NK-92 (cell line): ENCODE data around the gene COL25A1.

Experiments
- DNase-seq: peaks from one replicate; lab custom pipeline; 2025; ENCODE audit not compliant: unreplicated experiment; lab: John Stamatoyannopoulos, UW

Gene COL25A1

DNA sequence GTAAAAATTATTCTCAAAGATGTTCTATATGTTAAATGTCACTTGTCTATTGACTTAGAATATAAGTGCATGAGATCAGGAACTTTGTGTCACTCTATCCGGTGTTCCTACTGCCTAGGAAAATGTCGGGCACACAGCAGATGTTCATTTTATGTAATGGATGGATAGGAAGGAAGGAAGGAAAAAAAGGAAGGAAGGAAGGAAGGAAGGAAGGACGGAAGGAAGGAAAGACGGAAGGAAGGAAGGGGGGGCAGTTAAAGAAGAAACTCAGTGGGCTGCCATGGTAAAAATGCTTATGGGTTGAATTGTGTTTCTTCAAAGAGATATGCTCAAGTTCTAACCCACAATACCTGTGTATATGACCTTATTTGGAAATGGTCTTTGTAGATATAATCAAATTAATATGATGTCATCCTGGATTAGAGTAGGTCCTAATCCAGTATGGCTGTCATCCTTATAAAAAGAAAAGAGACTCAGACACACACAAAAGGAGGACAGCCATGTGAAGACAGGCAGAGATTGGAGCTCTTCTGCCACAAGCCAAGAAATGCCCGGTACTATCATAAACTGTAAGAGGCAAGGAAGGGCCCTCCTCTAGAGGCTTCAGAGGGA, 86.3 kb downstream of the COL25A1 start:
- DNase-seq = no peak

DNA sequence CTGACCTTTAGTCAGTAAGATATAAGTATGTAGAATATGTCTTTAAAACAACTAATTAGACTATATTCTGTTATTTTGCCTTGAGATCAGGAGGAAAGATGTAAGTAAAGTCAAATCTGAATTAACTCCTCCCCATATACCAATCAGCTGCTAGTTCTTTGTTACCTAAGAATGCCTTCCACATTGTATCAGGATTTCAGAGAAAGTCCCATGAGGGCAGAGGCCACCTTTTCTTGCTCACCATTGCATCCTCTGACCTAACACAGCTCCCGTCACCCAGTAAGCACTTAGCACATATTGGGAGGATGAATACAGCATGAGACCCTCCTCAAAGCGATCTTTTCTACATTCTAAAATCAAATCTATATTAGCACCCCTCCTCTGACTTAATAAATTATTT, 87.0 kb downstream of the COL25A1 start:
- no peak for DNase-seq

DNA sequence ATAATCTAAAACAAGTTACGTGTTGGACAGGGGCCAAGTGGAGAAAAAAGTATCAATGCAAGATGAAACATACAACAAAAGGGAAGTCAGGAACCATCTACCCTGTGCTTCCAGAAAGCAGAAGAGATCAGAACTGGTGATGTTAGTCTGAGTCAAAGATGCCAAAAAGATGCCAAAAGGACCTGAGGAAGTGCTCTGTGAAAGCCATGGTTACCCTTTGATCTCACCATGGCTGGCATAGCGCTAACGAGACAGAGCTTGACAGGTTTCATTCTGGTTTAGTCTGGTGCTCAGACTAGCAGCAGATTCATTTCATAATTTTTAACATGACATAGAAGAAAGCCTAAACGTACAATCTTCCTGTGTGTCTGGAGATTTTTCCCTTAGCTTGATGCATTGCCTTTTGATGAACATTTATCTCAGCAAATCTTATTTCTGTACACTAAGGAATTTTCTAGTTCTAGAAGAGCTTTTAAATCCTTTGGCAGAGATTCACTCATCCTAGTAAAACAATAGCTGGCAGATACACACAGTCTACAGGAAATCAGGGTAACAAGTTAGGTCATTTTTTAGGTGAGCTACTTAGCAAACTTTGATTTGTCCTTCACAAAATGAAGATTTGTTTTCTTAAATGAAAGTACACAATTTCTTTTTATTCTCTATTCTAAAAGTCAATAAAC, 87.7 kb downstream of the COL25A1 start:
- DNase-seq = no peak

DNA sequence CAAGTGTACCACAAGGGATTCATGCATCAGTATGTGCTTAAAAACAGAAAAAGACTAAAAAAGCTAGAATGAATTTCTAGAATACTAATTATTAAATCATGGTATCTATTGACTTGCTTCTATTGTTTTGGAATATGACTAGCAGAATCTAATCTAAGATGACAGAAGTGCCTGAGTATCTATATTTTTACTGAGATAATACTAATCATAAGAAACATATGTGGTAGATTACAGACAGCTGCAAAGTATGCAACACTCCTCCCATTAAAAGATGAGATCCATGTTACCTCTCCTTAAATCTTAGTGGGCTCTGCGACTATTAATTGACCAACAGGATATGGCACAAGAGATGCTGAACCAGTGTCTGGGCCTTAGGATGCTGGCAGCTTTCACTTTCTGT, 89.4 kb downstream of the COL25A1 start:
- no peak for DNase-seq

DNA sequence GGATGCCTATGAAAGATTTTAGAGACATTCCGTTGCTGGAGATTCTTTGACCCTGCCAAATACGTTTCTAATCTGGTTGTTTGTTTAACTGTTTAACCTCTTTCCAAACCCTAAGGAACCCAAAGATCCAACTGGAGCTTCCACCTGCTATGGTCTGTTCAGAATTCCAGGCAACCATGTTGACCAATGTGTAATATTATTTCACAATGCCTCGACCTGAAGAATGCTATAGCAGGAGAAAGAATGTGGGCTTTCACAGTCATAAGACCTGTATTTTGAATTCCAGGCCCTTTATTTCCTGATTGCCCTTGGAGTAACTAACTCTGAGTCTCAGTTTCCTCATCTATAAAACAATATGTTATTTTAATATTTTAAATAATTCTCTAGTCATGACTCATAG, 90.8 kb downstream of the COL25A1 start:
- DNase-seq = no peak

DNA sequence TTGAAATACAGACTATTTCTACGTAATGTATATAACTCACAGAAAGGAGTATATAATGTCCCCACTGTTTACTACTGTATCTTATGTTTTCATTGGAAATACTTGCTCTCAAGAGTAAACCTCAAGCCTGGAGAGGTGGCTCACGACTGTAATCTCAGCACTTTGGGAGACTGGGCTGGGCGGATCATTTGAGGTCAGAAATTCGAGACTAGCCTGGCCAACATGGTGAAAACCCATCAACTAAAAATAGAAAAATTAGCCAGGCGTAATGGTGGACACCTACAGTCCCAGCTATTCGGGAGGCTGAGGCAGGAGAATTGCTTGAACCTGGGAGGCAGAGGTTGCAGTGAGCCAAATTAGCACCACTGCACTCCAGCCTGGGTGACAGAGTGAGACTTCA, 92.8 kb downstream of the COL25A1 start:
- no peak for DNase-seq

DNA sequence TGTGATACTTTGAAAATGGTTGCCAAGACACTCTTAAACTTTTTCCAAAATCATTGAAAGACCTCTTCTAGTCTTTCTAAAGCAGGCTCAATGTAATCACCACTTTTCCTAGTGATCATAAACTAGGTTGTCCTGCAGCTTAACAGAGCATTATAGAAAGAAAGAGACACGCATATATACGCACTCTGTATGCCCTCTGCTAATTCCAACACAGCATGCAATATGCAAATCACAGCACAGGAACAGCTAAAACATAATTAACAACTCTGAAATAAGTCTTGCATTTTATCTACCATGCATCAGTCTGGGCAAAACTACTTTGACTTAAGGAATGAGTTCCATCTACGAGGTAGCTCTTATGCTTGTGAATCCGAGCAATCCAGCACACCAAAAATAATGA, 94.6 kb downstream of the COL25A1 start:
- DNase-seq = no peak

DNA sequence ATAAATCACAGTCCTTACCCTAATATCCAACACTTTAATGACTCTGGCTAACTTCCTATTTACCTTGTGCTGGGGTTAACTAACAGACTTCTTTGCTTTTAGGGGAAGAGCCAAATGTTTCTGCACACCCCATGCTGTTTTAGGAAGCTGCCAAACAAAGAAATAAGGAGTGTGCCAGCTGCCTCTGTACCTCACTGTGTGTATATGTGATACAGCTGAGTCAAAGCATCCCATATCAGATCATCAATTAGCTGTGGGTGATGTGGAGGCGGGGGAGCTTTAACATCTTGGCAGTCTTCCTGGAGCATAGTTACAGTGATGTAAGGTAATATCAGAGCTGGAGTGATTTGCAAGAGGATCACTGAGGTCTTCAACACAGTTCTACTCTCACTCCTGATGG, 95.4 kb downstream of the COL25A1 start:
- no peak for DNase-seq

DNA sequence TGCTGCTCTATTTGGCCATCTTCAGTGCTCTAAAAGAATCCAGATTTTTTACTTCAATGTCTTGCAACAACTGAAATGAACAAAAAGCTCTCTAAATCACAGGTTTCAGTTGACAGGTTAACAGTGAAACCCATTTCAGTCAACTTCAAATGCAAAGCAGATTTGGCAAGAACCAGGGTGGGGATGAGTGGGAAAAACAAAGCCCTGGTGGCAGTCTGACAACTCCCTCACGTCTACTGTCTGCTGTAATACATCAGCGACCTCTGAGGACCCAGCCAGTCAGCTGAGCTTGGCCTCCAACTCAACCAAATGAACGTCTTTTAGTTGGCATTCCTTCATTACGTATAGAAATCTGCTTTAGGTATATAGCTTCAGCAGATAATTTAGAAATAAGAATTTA, 95.8 kb downstream of the COL25A1 start:
- DNase-seq = no peak

DNA sequence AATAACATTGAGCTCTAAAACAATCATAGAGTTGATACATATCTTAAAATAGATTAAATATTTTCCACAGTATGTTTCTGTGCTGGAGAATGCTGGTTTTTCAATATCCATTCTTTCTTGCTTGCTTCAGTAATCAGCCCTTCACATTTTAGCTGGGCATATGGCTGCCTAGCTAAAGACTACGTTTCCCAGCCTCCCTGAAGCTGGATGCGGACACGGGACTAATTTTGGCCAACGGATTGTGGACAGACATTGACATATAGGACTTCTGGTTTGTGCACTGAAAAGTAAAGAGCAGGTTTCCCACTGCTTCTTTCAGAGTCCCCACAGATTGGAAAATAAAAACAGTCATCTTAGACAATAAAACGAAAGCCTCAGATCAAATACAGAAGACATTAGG, 97.3 kb downstream of the COL25A1 start:
- no peak for DNase-seq

DNA sequence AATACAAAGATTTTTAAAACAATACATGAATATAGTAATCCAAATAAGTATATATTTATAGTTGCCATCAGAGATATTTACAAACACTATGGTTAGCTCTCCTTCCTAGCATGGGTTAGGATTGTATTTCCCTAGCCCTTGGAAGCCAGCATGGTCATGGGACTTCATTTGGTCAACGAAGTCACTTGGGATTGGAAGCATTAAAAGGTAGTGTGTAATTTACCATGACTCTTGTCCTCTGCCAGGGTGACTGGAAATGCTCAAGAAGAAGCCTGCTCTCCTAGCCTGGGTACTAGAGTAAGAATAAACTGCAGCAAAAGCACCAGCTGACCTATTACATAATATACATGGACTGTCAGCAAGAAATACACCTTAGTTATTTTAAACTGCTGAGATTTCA, 102.9 kb downstream of the COL25A1 start:
- DNase-seq = no peak

DNA sequence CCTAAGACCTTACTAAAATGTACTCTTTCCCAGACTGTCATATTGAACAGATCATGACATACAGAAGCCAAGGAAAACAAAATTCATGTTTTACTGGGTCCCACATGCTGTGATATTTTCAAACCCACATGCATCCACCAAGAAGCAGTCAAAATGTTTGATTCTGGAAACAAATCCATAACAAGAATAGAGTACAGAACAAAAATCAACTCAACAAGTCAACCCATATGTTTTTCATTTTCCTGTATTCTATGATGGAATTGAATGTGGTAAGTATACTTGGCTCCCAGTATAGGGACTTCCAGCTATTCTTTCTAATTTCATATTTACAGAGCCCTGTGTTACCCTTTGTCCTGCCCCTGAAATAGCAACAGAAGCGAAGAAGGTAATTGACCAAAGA, 106.8 kb downstream of the COL25A1 start:
- DNase-seq = no peak

DNA sequence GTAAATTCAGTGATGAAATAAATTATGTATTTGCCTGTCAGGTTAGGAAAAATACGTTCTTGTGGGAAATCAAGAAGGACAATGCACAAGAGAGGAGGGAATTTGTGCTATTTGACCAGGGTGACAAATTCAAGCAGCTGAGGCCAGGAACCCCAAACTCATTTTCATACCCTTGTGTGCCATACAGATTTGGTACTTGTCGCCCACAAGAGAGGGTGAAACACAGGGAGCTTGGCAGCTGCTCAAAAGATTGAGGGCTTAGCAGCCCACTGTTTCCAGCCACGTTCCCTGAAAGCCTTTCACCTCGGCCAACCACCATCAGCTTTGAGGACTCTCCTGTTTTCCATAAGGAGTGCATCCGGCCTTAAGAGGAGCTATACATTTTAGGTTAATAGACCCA, 111.2 kb downstream of the COL25A1 start:
- DNase-seq = no peak

DNA sequence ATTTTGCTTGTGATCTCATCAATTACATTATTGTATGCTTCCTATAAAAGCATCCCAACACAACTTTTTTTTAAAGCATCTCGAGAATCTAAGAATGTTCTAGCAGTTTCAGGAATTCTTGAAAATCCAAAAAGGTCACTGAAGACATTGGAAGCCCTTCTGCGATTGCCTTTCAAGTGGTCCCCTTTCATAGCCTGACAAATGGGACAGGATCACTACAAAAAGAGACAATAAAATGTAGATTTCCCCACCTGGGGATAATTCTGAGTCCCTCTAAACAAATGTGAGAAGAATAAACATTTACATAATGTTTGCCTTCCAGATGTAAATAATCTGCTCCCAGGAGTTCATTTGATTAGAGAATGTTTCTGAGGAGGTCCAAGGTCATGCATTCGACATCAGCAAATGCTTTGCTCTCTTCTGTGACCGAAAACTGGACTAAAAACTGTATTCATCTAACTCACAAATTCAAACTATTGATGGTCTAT, 116.0 kb downstream of the COL25A1 start:
- no peak for DNase-seq

DNA sequence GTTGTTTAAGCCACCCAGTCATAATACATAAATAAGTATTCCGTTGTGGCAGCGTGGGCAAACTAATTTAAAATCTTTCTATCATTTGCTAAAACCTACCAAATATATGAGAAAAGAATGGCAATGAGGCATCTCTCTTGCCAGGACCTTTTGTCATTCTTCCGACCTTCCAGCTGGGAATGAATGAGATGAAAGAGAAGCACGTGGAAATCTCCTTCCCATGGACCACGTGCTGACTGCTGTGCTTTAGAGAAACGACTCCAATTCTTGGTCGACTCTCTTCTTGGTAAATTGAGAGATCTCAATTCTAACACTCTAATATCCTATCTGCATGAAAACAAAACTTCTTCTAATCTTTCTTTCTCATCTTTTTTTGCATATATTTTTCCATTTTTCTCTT, 116.5 kb downstream of the COL25A1 start:
- DNase-seq = no peak

DNA sequence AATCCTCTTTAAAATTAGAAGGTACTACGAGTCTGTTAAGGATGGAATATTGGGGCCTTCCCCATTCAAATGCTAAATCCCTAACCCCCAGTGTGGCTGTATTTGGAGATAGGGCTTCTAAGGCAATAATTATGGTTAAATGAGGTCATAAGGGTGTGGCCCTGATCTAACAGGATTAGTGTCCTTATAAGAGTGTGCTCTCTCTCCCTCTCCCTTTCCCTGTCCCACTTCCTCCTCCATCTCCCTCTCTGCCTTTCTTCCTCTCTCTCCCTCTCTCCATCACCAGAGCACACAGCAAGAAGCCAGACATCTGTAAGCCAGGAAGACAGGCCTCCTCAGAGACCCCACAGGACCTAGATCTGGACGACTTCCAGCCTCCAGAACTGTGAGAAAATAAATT, 116.9 kb downstream of the COL25A1 start:
- DNase-seq = no peak

DNA sequence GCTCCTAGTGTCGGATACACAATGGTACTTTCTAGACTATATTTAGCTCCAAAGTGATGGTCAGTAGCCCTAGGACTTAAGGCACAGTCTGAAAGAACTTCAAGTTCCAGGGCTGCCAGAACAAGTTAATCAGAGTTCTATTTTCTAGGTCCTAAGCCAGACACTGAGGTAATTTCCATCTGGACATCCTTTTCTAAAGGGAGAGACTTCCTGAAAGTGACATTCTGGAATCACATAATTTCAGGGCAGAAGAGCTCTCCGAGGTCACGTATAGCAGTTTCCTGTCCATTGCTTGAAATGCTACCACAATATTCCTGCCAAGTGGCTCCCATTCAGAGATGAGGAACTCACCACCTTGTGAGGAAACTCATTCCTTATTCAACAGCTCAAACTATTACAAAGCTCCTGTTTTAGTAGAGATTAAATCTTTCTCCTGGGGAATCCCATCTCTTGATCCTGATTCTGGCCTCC, 117.9 kb downstream of the COL25A1 start:
- DNase-seq = no peak

DNA sequence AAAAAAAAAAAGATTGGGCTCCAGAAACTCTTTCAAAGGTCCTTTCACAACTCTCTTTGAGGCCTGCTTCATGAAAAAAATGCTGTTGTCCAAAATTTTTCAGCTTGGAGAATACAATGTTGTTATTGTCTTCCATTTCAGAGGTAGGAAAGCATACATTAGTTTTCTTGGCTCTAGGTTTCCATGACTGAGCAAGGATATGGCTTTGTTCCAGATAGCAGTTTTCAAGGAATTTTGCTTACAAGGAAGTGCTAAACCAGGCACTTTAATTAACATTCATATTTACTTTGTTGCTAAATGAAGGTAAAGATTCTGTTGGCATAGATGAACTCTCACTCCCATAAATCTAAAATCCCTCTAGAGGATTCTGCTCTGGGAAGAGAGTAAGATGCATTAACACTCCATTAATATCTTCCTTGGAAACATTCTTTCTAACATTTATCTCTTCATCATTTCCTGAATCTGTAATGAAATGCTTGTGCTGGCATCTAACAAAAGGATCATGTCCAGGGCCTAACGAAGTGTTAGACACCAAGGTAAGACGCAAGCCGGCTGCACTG, 118.4 kb downstream of the COL25A1 start:
- DNase-seq = no peak

DNA sequence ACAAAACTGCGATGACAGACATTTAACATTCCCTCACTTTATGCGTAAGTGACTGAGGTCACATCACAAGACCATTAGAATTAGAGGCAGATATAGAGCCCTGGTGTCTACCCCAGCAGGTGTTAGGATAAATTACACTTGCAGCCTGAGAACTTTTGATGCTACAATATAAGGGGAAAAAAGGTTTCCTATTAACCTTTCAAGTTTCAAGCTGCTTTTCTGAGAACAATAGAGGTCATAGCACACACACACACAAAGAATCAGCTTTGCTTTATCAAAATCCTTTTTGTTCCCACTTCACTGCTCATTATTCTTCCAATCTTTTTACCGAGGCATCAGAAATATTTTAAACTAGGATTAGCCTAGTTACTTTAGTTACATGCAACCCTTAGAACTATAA, 119.8 kb downstream of the COL25A1 start:
- no peak for DNase-seq

DNA sequence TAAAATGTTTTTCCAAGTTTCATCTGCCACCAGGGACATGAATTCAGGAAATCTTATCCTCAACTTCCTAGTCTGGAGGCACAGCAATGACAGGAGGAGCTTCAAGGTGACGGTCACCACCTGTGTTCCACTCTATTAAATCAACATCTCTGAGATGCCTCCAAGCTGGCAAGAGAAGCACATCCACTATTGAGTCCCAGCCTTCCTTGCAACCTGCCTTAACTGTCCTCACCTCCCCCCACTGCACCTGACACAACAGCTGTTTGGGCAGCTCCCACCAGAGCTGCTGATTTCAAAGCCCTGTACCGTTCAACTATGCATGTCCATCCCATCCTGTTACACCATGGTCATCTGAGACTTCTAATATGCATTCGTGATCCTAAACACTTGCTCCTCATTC, 123.4 kb downstream of the COL25A1 start:
- DNase-seq = no peak

DNA sequence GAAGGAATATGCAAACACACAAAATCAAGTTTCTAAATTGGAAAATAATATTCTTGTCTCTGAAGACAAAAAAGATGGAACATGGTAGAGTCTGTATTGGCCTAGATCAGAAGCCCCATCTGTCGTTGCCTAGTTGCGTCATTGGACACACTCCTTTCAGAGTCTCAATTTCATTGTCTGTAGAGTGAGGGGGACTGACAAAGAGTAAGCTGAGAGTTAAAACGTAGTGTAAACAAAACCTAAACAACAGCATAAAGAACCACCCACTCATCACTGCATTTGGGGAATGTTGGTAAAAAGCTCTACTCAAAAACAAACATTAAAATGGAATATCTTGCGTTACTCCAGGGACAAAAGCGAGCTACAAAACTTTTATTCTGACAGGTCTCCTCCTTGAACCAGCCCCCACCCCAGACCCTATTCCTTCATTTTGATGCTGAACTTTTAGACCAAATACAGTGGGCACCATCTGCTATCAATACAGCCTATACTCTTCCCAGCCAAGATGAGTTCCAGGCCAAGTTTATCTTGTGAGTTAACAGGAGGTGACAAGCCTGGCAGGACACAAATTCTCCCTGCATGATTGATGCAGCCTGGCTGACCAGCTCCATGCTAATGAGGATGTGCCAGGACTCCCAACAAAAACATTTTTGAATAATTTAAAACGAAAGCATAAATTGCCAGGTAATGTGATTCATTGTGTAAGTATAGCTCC, 125.2 kb downstream of the COL25A1 start:
- no peak for DNase-seq
